ENCODE measurements around the gene DBP.

DNA sequence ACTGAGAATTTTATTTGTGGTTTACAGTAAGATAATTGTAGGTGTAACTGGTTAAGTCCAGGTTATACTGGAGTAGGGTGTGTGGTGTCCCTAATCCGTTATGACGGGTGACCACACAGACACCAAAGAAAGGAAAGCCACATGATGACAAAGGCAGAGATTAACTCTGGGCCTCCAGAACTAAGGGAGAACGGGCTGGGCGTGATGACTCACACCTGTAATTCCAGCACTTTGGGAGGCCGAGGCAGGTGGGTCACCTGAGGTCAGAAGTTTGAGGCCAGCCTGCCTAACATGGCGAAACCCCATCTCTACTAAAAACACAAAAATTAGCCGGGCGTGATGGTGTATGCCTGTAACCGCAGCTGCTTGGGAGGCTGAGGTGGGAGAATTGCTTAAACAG, 48.4 kb upstream of the DBP start:
- TF ChIP-seq ZNF416 (CRISPR knock-in tag; IDR thresholded peaks at IDR 0.05) (no peak), EMX1 (CRISPR knock-in tag; IDR thresholded peaks at IDR 0.05) (no peak), MYBL2 (CRISPR knock-in tag; IDR thresholded peaks at IDR 0.05) (no peak), MXD4 (CRISPR knock-in tag; IDR thresholded peaks at IDR 0.05; ENCODE audit: borderline replicate concordance) (no peak)
- TF ChIP-seq, protein P1, sequence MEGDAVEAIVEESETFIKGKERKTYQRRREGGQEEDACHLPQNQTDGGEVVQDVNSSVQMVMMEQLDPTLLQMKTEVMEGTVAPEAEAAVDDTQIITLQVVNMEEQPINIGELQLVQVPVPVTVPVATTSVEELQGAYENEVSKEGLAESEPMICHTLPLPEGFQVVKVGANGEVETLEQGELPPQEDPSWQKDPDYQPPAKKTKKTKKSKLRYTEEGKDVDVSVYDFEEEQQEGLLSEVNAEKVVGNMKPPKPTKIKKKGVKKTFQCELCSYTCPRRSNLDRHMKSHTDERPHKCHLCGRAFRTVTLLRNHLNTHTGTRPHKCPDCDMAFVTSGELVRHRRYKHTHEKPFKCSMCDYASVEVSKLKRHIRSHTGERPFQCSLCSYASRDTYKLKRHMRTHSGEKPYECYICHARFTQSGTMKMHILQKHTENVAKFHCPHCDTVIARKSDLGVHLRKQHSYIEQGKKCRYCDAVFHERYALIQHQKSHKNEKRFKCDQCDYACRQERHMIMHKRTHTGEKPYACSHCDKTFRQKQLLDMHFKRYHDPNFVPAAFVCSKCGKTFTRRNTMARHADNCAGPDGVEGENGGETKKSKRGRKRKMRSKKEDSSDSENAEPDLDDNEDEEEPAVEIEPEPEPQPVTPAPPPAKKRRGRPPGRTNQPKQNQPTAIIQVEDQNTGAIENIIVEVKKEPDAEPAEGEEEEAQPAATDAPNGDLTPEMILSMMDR (IDR thresholded peaks at IDR 0.05), result no peak

Measured in WTC11 (cell line).